Mesenteric fat pad (tissue), 1 donor: Measurements from ENCODE around the gene PXDN. TPM values are rescaled to one million over a fixed set of nuclear protein-coding genes. Genes with fewer than 3 reads are reported as not detected.

Experiments
- DNase-seq: peaks from one replicate; pipeline ENCODE4 v3.0.0-alpha.2; 2020; ENCODE audit warnings: low spot score
- total RNA-seq: library from RNA; stranded (reverse); fragmentation: NEBNext Ultra II Directional; extraction: Animal tissue kit (Norgen Biotek cat#: 25700); gene quantifications from one replicate; pipeline ENCODE4 v1.2.1, GENCODE V29; 2021
- donor health status: DM: yes; HTN: yes; CAD: no.

PXDN gene
- total RNA-seq, 1 donor from 2014 or later = 228 TPM

DNA sequence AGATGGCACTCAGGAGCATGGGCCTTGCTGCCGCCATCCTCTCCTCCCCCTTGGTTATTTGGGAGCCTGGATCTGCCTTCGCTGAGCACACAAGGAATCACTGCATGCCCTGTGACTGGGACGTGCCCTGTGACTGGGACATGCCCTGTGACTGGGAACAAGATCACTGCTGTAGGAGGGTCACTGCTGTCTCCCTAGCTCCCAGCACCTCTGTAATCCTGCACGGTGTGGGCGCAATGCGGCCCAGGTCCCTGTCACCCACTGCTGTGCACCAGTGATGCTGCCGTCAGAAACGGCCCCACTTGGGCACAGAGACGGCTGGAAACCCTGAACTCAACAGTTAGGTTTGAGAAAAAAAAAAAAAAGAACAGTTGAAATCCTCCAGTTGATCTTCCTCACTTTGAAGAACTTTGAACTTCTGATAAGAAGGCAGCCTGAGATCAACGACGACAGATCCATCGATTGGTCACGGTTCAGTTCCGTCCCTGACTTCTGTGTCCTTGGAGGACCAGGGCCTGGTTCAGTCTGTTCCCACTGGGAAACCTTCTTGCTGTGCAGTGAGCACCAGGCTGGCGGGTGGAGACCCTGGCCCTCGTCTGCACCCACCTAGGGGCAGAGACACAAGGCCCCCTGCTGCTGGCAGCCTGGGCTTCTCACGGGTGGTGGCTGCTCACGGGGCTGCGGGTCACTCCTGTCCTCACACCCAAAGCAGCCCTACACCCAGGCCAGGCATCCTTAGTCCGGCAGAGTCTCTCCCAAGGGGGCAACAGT is 125.9 kb downstream of the PXDN start:
- DNase-seq = peak; percentile 60

DNA sequence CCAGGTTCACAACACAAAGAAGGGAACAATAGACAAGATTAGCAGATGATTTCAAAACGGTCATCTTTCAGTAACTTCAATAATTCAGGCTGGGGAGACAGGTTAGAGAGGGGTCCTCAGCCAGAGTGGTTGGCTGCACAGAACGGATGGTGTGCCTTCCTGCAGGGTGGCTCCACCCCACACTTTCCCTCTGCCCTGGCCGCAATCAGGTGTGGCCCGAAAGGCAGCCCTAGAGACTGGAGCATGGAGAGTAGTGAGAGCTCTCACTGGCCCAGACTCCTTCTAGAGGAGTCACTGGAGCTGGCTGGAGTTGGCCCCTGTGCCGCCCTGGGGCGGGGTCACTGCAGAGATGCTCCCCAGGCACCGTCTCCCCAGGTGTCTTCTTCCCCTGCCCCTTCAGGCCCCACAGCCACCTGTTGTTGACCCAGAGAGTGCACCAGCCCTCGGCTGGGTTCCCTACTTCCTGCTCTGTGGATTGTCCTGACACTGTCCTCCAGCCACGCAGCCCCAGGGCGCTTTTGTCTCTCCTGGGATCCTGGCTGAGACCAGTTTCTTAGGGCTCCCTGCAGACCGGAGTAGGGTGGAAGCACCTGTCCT is 126.8 kb downstream of the PXDN start:
- no peak for DNase-seq

DNA sequence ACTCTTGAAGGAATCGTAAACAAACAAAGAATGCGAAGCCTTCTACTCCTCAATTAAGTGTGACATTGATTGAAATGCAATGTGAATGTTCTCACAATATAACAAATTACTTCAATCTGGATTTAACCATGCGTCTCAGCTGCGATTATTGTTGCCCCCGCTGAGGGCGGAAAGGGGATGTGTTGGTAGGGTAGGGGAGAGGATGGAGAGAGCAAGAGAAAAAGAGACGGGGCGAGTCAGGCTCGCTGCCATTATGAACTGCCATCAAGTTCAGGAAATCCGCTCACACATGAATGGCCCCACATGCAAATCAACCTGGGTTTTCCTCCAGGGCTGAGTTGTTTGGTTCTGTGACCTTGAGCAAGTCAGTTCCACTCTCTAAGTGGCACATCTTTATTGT is 129.8 kb downstream of the PXDN start:
- no peak for DNase-seq

DNA sequence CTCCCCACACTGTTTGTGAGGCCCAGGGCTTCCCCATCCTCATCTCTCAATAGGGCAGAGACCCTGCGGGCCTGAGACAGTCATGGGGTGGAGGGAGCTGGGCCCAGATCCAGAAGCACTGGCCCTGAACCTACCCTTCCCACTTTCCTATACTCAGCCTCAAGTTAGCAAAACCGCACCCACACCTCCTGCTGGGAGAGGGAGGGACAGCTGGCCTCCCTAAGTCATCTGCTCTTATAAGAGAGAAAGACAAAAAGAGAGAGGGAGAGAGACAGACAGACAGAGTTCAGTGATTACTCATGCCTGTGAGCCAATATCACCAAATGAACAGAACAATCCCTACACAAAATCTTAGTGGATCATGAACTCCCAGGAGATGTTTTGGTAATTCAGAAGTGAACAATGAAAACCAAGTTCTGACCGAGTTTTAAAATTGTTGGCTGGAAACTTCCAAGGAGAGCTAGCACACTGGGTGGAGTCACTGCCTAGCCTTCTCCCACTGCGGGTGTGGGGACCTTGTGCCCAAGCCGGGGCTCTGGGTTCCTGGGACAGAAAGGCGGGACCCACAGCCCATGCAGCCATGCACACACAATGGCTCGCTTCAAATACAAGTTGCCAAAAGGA is 130.5 kb downstream of the PXDN start:
- no peak for DNase-seq

DNA sequence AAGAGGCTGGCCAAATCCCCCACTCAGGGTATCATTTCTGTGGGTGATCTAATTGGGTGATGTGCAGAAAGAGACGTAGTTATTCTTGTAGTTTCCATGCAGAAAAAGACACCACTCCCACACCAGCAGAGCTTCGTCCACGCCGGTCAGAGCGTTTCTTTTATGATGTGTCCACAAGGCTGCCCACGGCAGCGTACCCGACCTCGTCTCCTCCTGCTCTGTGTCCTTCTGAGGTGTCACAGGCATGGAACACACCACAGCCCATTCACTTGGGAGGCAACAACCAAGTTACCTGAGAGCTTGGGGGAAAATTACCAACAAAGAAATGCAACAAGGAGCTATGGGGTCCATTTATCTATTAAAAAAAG is 131.3 kb downstream of the PXDN start:
- no peak for DNase-seq

DNA sequence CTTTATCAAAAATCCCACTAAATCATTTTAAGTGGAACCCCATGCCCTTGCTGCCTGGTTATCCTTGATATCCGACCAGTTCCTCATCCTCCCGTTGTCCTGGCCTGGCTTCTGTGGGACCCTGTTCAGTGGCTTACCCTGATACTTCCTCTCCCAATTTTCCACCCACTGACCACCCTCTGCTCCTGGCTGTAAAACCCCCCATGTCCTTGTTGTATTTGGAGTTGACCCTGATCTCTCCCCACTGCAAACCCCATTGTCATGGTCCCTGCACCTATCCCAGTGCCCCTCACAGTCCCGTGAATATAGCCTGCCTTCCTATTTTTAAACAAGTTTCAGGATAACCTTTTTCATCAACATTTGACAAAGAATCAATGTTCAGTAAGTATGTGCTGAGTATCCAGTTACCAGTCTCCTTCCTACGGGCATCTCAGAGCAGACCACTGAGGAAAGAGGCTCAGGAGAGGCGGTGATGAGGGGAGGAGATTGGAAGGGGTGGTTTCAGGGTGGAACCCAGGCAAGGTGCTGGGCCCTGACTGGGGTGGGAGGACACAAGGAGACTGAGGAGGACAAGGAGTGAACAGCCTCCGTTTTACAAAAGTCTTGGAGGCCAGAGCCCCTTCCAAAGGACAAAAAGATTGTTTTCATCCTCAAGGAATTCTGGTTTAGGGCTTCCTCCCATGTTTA is 131.8 kb downstream of the PXDN start:
- no peak for DNase-seq

DNA sequence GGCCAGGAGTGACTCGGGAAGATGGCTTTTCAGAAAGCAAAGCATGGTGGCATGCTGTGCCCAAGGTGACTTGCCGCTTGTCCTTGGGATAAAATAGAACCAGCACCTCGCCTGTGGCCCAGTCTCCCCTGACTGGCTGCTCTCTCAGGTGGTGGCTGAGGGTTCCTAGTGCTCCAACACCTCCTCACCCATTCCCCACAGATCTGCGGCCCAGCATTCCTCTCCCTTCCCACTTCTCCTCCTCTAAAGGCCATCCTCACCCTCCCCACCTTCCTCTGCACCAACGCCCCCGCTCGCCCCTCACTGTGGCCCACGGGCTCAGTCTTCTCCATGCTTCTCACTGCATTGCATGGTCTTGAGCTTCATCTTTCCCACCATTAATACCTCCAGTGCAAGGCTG is 132.4 kb downstream of the PXDN start:
- no peak for DNase-seq

DNA sequence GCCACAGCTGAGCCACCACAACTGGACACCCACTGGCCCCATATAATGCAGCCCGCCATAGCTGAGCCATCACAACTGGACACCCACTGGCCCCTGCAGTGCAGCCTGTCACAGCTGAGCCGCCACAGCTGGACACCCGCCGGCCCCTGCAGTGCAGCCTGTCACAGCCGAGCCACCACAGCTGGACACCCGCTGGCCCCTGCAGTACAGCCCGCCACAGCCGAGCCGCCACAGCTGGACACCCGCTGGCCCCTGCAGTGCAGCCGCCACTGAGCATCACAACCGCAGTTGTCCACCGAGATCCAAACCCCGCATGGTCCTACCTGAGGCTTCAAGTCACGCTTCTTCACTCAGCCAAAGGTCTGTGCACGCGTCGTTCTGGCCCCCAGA is 134.2 kb downstream of the PXDN start:
- DNase-seq = peak; percentile 65

DNA sequence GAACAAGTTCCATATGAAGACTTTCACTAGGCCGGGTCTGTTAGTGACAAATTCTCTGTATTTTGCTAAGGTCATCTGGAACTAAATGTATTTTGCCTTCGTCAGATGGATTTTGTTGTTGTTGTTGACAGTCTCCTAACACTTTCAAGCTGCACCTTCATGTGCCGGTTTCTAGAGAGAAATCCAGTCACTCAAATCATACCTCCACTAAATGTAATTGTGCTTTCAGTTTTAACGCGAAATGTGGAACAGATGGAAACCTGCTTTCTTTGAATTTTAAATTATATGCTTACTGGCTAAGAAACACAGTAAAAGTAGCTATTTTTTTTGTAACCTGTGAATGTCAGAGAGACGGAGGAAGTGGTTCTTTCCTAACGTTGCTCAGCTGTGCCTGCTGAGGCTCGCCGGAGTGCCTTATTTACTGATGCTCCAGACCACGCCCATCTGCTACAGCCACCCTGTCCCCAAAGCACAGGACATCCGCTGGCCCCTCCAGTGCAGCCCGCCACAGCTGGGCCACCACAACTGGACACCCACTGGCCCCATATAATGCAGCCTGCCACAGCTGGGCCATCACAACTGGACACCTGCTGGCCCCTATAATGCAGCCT is 134.7 kb downstream of the PXDN start:
- peak; percentile 41 for DNase-seq

DNA sequence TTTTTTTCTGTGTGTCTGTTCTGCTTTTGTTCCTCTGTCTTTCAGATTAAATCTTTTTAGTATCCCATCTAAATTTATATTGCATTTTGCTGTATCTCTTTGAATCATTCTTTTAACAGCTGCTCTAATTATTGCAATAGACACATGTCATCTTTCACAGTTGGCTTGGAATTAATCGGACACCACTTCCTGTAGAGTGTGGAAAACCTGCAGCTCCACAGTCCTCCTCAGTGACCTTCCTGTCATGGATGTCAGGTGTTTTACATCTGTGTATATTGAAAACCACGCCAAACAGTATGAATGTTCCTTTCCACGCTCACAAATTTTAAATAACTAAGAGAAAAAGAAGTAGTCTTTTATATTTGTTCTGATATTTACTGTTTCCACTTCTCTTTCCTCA is 135.3 kb downstream of the PXDN start:
- DNase-seq = no peak

DNA sequence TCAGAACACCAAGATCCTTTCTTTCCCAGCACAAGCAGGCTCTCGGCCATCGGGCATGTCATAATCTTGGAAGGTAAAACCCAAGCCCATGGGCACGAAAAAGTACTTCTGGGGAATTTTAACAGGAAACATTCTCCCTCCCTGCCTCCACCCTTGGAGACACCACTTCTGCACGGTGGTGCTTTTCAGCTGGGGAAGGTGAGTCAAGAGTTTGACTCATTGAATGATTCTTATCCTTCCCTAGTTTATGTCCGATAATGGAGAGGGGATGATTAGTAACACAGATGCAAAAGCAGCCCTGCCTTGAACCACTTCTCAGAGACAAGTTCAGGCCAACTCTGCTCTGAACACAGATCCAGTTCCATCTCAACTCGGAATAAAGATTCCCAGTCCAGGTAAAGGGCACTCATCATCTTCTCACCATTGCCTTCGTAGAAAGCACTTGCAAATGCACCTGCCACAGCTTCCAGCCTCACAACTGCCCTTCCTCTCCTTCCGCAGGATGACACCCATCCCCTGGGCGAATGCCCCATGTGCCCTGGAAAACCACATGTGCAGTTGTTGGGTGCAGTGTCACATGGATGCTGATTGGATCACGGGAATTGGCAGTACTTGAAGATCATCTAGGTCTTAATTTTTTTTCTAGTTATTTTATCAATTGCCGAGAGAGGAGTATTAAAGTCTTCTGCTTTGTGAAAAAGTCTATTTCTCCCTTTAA is 136.2 kb downstream of the PXDN start:
- DNase-seq = peak; percentile 22

DNA sequence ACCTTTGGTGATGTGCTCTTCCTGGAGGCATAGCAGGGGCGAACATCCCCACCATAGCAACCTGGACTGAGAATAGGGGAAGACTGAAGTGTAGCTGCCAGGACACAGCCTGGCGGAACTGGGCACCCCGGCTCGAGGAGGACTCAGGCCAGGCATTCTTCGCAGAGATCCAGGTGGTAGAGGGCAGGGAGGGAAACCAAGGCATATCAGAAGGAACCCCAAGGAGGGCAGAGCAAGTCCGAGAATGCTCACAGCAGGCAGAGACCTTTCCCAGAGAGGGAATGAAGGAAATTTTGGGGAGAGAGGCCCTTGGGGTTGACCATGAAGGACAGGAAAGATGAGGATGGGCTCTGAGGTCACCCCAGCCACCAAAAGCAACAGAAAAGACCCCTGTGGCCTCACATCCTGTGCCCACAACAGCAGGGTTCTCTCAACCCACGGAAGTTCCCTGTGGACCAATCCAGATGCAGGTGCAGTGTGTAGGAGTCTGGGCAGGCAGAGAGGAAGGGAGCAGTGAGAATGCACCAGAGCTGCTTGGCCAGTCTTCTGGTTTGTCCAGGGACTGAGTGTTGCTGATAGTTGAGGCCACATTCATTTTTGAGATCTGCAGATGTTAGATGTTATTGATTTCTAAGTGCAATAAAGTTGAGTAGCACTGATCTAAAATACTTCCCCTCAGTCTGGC is 136.9 kb downstream of the PXDN start:
- DNase-seq = no peak

DNA sequence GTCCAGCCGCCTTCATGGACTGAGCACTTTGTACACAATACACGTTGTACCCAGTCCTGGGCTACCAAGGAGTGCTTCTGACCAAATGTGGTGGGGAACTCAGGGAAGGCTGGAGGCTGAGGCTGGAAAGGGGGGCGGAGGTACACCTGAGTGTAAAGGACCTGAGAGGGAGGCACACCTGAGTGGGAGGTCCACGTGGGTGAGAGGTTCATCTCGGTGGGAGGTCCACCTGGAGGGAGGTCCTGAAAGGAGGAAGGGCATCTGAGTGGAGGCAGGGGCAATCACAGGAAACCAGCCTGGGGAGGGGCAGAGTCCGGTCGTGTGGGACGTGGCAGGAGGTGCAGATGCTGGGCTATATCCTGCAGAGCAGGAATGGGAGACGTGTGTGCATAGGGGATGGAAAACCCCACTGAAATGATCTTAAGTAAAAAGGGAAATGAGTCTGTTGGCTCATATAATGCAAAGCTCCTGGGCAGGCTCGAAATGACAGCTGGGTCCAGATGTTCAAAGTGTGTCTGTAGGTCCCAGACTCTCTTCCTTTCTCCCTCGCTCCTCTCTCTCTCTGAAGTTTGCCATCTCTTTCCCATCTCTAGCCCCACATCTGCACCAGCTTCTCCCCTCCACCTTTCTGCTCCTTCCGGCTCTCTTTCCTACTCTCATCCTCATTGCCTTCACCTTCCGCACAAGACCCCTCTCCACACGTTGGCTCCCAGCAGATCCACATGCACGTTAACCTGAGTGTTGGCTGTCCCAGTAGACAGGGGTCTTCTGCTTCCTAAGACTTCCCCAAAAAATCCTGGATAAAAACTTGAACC is 137.7 kb downstream of the PXDN start:
- peak; percentile 41 for DNase-seq

DNA sequence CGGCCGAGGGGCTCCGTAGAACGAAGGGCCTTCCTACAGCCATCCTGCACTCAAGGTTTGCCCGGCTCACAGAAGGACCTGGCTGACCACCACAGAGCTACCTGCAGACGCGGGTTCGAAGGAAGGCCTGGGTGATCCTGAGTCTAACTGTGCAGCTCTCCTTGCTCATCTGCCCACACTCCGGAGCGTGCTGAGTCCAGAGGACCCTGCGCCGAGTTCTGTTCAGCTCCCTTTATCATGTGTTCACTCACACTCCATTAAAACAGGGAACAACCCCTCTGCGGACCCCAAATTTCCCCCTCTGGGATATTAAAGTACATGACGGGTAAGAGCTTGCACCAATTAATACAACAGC is 138.3 kb downstream of the PXDN start:
- DNase-seq = no peak

DNA sequence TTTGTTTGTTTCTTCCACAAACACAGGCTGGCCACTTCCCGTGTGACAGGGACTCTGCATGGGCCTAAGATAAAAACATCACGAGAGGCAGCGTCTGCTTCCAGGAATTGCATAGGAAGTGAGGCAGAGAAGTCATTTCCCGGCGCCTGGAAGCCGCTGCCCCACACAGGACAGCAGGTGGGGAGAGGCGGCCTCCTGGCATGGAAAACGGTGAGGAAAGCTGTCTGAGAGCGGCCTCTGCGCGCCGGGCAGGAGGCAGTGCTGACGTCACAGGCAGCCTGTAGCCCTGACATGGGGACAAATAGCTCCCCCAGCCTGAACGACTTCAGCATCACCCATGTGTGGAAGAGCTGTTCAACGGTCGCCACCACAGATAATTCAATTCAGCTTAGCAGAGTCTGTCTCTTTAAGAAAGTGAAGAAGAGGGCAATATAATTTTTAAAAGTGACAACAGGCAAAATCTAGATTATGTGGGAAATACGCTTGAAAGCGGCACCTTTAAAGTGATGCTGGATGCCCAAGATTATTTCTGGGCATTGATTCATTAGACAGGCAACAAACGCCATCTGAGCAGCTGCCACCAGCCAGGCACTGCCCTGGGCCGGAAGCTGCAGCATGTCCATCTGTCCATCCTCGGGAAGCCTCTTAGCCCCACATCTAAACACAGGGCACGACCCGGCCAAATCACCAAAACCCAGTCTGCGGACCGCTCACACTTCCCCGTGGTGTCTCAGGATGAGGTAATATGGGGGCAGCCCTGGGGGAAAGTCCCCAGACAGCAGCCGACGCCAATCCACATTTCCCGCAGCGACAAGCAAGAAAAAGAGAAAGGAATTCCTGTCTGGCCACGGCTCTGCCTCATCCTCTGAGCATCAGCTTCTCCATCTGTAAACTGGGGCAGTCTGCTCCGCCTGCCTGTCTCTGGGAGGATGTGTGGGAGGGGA is 138.9 kb downstream of the PXDN start:
- DNase-seq = peak; percentile 80

DNA sequence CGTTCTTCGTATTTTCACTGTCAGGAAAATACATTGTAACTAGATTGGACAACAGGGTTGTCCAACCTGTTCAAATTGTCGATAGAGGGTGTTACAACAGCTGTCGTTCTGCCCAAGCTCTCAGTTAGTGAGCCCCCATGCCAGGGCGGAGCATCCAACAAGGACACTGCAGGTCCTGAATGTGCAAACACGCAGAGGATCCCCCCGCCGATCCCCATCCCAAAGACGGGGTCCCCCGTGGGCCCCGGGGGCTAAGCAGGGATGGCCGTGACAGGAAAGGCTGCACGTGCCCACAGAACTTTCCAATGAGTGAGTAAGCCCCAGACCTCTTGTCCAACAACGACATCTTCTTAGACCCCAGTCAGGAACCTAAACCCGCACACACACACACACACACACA is 140.8 kb downstream of the PXDN start:
- no peak for DNase-seq

DNA sequence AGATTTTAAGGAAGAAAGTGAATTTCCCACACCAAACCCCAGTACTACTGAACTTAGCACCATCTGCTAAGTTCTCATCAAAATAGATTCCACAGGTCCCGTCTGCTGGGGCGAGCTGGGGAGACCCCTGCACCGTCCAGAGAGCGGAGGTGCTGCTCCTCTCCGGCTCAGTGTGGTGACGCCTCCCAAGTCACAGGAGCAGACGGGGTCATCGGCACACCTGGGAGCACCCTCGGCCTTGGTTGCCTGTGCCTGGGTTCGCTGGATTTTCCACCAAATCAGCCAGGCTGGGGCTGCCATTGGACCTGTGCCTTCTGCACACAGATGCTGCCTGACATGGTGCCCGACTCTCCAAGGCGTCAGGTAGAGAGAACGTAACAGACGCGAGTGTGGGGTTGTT is 141.3 kb downstream of the PXDN start:
- no peak for DNase-seq

DNA sequence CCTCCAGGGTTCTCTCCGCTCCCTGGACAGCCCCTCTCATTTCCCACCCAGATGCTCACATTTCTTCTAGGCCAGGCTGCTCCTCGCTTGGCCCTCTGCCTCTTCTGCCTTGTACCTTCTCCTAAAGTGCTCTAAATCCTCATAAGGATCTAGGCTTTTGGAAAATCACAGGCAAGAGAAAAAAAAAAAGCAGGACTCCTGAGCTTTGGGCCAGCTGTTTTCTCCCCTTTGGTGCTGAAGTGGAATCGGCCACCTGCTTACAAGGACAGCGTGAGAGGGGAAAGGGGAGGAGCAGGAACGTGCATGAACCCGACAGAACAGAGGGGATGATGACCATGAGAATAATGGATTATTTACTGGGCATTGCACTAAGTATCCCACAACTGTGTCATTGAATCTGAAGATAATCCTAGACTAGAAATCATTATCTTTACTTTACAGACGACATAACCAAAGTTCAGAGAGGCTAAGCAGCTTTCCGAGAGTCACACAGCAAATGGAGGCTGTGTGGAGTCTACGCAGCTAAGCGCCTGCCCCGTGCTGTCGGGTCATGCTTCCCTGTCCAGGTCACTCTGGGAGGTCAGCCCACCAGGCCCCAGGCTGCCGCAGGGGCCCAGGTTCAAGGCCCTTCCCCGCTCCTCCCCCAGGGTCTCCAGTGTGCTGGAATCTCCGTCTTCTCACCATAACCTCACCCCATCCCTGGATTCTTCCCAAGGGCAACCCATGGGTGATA is 141.9 kb downstream of the PXDN start:
- DNase-seq = no peak
